Activated T-cell treated with anti-CD3 and anti-CD28 coated beads, Interleukin-2, amount 50 U/mL, for 4 hours (primary cell): ENCODE measurements around the gene GIPC3. TPM values are rescaled to one million over a fixed set of nuclear protein-coding genes. Genes with fewer than 3 reads are reported as not detected.

Source experiments
- ATAC-seq, 2 donors: fragments of 200-7000 bp; cut with Tn5 transposase; one replicate each; pipeline ENCODE4 v1.10.0; 2021
- DNase-seq: peaks from one replicate; pipeline ENCODE4 v3.0.0-alpha.2; 2020
- H3K27me3 Mint-ChIP-seq: one replicate; pipeline ENCODE4 v1.8.0; 2021; ENCODE audit warnings: low read depth, mixed read lengths
- H3K36me3 Mint-ChIP-seq: one replicate; pipeline ENCODE4 v1.8.0; 2022; ENCODE audit warnings: mixed read lengths; ENCODE audit not compliant: insufficient read depth
- H3K4me1 Mint-ChIP-seq: one replicate; pipeline ENCODE4 v1.8.0; 2021; ENCODE audit warnings: low read depth, mixed read lengths
- H3K4me3 Mint-ChIP-seq: one replicate; pipeline ENCODE4 v1.8.0; 2021; ENCODE audit warnings: mild to moderate bottlenecking, moderate library complexity, mixed read lengths
- H3K9me3 Mint-ChIP-seq: one replicate; pipeline ENCODE4 v1.8.0; 2021; ENCODE audit warnings: mixed read lengths
- total RNA-seq, 3 donors: library from RNA; stranded (reverse); gene quantifications; one replicate each; pipeline ENCODE4 v1.2.1, GENCODE V29; 2021

GIPC3 gene
- total RNA-seq, 3 donors from 2014 or later: 0.23 to 0.40 (median 0.27) TPM

- ATAC-seq (peak; percentile 74 to 82), DNase-seq (peak; percentile 79)
- no peak overlapping the region for H3K4me3 Mint-ChIP-seq
- peaks cover 8% of the 10 kb centered on the region for H3K36me3 Mint-ChIP-seq
- no peaks in the 10 kb centered on the region for H3K27me3 Mint-ChIP-seq
- H3K9me3 Mint-ChIP-seq: no peaks in the 10 kb centered on the region
- peaks cover 6% of the 10 kb centered on the region for H3K4me1 Mint-ChIP-seq
These were observed 40.3 kb upstream of the GIPC3 start for GRCh38 chr19:3544742-3545668.

- no peak overlapping the region for H3K4me3 Mint-ChIP-seq
- no peaks in the 10 kb centered on the region for H3K27me3 Mint-ChIP-seq
- H3K4me1 Mint-ChIP-seq: peaks cover 6% of the 10 kb centered on the region
- ATAC-seq (peak in 1 of 2 donors; percentile 30), DNase-seq (no peak)
- no peaks in the 10 kb centered on the region for H3K9me3 Mint-ChIP-seq
- H3K36me3 Mint-ChIP-seq: peaks cover 8% of the 10 kb centered on the region
These were observed 39.6 kb upstream of the GIPC3 start for GRCh38 chr19:3545669-3546034.

DNA sequence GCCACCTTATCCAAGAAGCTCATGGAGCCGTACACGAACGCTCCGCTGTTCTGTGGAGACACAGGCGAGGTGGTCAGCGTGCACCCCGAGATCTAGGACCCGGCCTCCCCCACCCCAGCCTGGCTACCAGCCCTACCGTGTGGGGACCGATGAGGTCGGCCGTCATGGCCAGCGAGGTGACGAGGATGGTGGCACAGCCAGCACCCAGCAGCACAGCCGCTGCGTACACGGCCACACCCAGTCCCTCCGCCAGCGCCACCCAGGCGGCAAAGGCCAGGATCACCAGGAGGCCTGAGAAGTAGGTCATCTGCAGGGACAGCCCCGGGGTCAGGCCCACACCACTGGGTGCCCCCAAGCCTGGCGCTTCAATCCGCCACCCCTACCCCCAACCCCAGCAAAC lies 39.2 kb upstream of the GIPC3 start:
- DNase-seq (no peak), ATAC-seq (no peak)
- Mint-ChIP-seq H3K27me3 (no peaks in the 10 kb centered on the region), H3K4me1 (peaks cover 8% of the 10 kb centered on the region), H3K4me3 (no peak overlapping the region), H3K36me3 (peaks cover 8% of the 10 kb centered on the region), H3K9me3 (no peaks in the 10 kb centered on the region)

- no peaks in the 10 kb centered on the region for H3K27me3 Mint-ChIP-seq
- peaks cover 11% of the 10 kb centered on the region for H3K4me1 Mint-ChIP-seq
- ATAC-seq: peak; percentile 27 to 28
- H3K4me3 Mint-ChIP-seq: no peak overlapping the region
- H3K9me3 Mint-ChIP-seq: no peaks in the 10 kb centered on the region
- no peak for DNase-seq
- peaks cover 8% of the 10 kb centered on the region for H3K36me3 Mint-ChIP-seq
These were observed 38.0 kb upstream of the GIPC3 start for GRCh38 chr19:3547301-3547731.

- Mint-ChIP-seq H3K9me3 (no peaks in the 10 kb centered on the region), H3K36me3 (peaks cover 8% of the 10 kb centered on the region), H3K4me1 (peaks cover 14% of the 10 kb centered on the region), H3K4me3 (no peak overlapping the region), H3K27me3 (no peaks in the 10 kb centered on the region)
- DNase-seq (no peak), ATAC-seq (no peak)
These were observed 37.5 kb upstream of the GIPC3 start for GRCh38 chr19:3547767-3548282.

GRCh38 chr19:3548606-3549005 lies 36.7 kb upstream of the GIPC3 start:
- Mint-ChIP-seq H3K4me3 (no peak overlapping the region), H3K36me3 (peaks cover 8% of the 10 kb centered on the region), H3K4me1 (peaks cover 19% of the 10 kb centered on the region), H3K27me3 (no peaks in the 10 kb centered on the region), H3K9me3 (no peaks in the 10 kb centered on the region)
- DNase-seq: no peak
- ATAC-seq: no peak

DNA sequence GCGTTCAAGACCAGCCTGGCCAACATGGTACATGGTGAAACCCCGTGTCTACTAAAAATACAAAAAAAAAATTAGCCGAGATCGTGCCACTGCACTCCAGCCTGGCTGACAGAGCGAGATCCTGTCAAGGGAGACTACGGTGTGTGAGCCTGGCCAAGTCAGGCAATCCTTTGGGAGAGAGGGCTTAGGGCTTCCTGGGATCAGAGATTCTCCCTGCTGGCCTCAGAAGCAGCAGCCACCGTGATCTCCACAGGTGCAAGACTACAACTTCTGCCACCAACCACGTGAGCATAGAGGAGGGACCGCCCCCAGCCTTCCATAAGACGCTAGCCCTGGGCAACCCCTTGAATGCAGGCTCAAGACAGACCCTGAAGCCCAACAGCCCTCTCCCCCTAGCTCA lies 35.5 kb upstream of the GIPC3 start:
- Mint-ChIP-seq H3K4me3 (no peak overlapping the region), H3K27me3 (no peaks in the 10 kb centered on the region), H3K36me3 (peaks cover 8% of the 10 kb centered on the region), H3K4me1 (peaks cover 26% of the 10 kb centered on the region), H3K9me3 (no peaks in the 10 kb centered on the region)
- DNase-seq (no peak), ATAC-seq (no peak)

DNA sequence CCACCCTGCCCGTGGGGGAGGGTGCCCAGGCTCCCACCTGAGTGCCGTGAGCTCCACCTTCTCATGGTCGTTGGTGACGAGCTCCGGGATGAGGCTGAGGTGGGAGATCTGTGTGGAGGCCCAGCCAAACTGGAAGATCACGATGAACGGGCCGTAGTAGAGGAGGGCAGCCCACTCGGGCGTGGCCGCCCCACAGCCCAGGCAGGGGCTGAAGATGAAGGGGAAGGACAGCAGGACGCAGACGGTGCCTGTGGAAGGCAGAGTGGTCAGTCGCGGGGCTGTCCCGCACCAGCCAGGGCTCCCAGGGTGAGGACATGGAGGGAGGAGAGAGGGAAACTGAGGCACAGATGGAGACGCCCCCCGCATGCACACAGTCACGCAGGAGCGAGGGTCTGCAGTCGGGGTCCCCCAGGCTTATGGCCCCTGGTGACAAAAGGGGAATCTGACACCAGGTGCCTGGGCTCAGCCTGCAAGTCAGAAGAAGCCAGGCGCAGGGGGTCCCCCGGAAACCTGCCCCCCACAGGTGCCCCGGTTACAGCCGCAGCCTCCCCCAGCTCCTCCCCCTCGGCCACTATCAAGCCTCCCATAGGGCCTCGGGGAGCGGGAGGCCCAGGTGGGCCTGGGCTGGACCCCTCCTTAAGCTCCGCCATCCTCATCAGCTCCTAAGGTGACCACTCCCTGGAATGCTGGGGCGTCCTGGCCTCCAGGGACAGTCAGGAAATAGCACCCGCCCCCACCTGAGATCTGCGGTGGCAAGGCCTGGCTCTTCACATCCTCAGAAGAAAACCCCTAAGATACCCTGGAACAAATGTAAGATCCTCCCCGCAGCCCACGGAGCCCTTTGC lies 34.1 kb upstream of the GIPC3 start:
- Mint-ChIP-seq H3K4me3 (no peak overlapping the region), H3K36me3 (peaks cover 5% of the 10 kb centered on the region), H3K4me1 (peaks cover 32% of the 10 kb centered on the region), H3K27me3 (no peaks in the 10 kb centered on the region), H3K9me3 (no peaks in the 10 kb centered on the region)
- DNase-seq (no peak), ATAC-seq (no peak)

DNA sequence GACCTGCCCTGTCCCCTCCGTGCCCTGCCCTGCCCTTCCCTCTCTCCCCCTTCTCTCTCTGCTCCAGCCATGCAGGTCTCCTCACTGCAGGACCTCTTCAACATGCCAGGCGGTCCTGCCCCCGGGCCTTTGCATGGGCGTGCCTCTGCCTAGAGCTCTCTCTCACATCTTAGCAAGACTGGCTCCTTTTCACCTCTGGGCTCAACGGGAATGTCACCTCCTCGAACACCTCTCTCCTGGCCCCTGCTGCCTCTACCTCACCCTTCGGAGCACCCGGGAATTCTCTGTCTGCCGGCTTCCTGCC lies 33.5 kb upstream of the GIPC3 start:
- ATAC-seq (no peak), DNase-seq (no peak)
- Mint-ChIP-seq H3K9me3 (no peaks in the 10 kb centered on the region), H3K4me1 (peaks cover 38% of the 10 kb centered on the region), H3K4me3 (no peak overlapping the region), H3K27me3 (no peaks in the 10 kb centered on the region), H3K36me3 (peaks cover 5% of the 10 kb centered on the region)

GRCh38 chr19:3554254-3555083 lies 30.8 kb upstream of the GIPC3 start:
- H3K4me3 Mint-ChIP-seq: peak overlapping the region; percentile 98
- H3K36me3 Mint-ChIP-seq: peaks cover 5% of the 10 kb centered on the region
- H3K9me3 Mint-ChIP-seq: no peaks in the 10 kb centered on the region
- H3K27me3 Mint-ChIP-seq: no peaks in the 10 kb centered on the region
- peaks cover 44% of the 10 kb centered on the region for H3K4me1 Mint-ChIP-seq
- DNase-seq (no peak), ATAC-seq (no peak)

- Mint-ChIP-seq H3K9me3 (no peaks in the 10 kb centered on the region), H3K4me1 (peaks cover 43% of the 10 kb centered on the region), H3K36me3 (peaks cover 5% of the 10 kb centered on the region), H3K27me3 (no peaks in the 10 kb centered on the region), H3K4me3 (peak overlapping the region; percentile 98)
- ATAC-seq (no peak), DNase-seq (no peak)
These were observed 29.4 kb upstream of the GIPC3 start for GRCh38 chr19:3555653-3556422.

DNA sequence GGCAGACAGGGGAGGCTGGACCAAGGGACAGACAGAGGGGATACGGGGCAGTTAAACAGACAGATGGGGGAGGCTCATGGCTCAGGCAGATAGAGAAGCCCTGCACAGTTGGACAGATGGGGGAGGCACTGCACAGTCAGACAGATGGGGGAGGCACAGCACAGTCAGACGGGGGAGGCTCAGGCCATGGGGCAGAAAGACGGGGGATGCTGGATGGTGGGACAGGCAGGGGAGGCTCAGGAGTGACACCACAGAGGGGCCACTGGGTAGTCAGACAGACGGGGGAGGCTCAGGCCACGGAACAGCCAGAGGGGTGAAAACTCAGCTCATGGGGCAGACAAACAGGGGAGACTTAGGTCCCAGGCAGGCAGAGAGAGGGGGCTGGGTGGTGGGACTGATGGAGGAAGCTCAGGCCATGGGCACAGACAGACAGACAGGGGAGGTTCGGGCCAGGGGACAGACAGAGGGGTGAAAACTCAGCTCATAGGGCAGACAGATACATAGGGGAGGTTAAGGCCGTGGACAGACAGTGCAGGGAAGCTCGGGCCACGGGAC lies 28.8 kb upstream of the GIPC3 start:
- Mint-ChIP-seq H3K9me3 (no peaks in the 10 kb centered on the region), H3K4me3 (peak overlapping the region; percentile 98), H3K27me3 (no peaks in the 10 kb centered on the region), H3K36me3 (peaks cover 5% of the 10 kb centered on the region), H3K4me1 (peaks cover 41% of the 10 kb centered on the region)
- no peak for ATAC-seq
- DNase-seq: no peak

DNA sequence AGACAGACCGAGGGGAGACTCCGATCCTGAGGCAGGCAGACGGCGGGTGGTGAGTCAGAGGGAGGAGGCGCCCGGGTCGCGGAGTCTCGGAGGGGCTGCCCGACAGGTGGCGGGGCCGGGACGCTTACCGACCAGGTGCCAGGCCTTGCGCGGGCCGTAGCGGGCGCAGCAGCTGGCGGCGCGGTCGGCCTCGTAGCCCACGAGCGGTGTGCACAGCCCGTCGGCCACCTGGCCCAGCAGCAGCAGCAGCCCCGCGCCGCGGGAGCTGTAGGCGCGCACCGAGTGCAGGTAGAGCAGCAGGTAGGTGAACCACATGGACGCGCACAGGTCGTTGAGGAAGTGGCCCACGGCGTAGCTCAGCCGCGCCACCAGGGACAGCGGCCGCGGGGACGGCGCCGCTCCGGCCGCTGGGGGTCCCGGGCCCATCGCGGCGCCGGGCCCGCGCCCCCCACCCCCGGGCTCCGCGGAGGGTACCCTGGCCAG lies 28.3 kb upstream of the GIPC3 start:
- Mint-ChIP-seq H3K9me3 (no peaks in the 10 kb centered on the region), H3K36me3 (peaks cover 5% of the 10 kb centered on the region), H3K4me3 (peak overlapping the region; percentile 98), H3K4me1 (peaks cover 38% of the 10 kb centered on the region), H3K27me3 (no peaks in the 10 kb centered on the region)
- peak; percentile 68 to 69 for ATAC-seq
- peak; percentile 72 for DNase-seq
